GM19463 (cell line): ENCODE measurements around the gene SRPK1.

ENCODE experiments used
- ATAC-seq: cut with Tn5 transposase; IDR thresholded peaks from one replicate; pipeline ENCODE4 v1.9.1; 2021; ENCODE audit warnings: mild to moderate bottlenecking, moderate library complexity; ENCODE audit not compliant: unreplicated experiment

The SRPK1 gene

GRCh38 chr6:35829306-35829705 lies 91.6 kb downstream of the SRPK1 start:
- no peak for ATAC-seq

GRCh38 chr6:35824552-35825192 lies 96.2 kb downstream of the SRPK1 start:
- ATAC-seq, result no peak

GRCh38 chr6:35823601-35824000 lies 97.3 kb downstream of the SRPK1 start:
- ATAC-seq, result no peak

GRCh38 chr6:35817515-35817914 lies 103.4 kb downstream of the SRPK1 start:
- no peak for ATAC-seq

GRCh38 chr6:35811699-35811995 lies 109.3 kb downstream of the SRPK1 start:
- ATAC-seq, result no peak

GRCh38 chr6:35810971-35811698 lies 109.8 kb downstream of the SRPK1 start:
- no peak for ATAC-seq

GRCh38 chr6:35809809-35810208 lies 111.1 kb downstream of the SRPK1 start:
- ATAC-seq, result no peak

- ATAC-seq, result no peak
Observed at GRCh38 chr6:35808688-35809087, 112.2 kb downstream of the SRPK1 start.

- ATAC-seq, result no peak
Observed at GRCh38 chr6:35804996-35805736, 115.7 kb downstream of the SRPK1 start, which contains the start of gene LHFPL5. Gene LHFPL5, plus strand, starts transcription at chr6:35805352. Its CDS starts 319 bp downstream, at chr6:35805671.

GRCh38 chr6:35801148-35801547 lies 119.8 kb downstream of the SRPK1 start:
- no peak for ATAC-seq

- no peak for ATAC-seq
Observed at GRCh38 chr6:35798706-35799105, 122.2 kb downstream of the SRPK1 start.

GRCh38 chr6:35797837-35798526 lies 122.9 kb downstream of the SRPK1 start:
- ATAC-seq, result no peak

- no peak for ATAC-seq
Observed at GRCh38 chr6:35796236-35796635, 124.7 kb downstream of the SRPK1 start.

GRCh38 chr6:35795453-35796071 lies 125.3 kb downstream of the SRPK1 start:
- ATAC-seq, result no peak

- ATAC-seq, result no peak
Observed at GRCh38 chr6:35794536-35795452, 126.1 kb downstream of the SRPK1 start.

- ATAC-seq, result no peak
Observed at GRCh38 chr6:35790683-35791082, 130.2 kb downstream of the SRPK1 start.

- no peak for ATAC-seq
Observed at GRCh38 chr6:35788423-35788982, 132.4 kb downstream of the SRPK1 start.

- no peak for ATAC-seq
Observed at GRCh38 chr6:35787266-35788218, 133.4 kb downstream of the SRPK1 start.
